ENCODE results near the gene SAE1.
"Not testable (repeated sequence)": the region's sequence is repeated elsewhere in the genome, so short reads cannot be mapped to it uniquely, and the experiment has no call there.

The SAE1 gene

GRCh38 chr19:47239152-47239551, 108.5 kb downstream of the SAE1 start:
- no peak for DNase-seq (ENCODE audit: low read depth in 2 of 2, low spot score in 1 of 2)

GRCh38 chr19:47239610-47240296, 109.1 kb downstream of the SAE1 start:
- DNase-seq (ENCODE audit: low read depth in 2 of 2, low spot score in 1 of 2), result peak in 1 of 2 donors; percentile 44

DNA sequence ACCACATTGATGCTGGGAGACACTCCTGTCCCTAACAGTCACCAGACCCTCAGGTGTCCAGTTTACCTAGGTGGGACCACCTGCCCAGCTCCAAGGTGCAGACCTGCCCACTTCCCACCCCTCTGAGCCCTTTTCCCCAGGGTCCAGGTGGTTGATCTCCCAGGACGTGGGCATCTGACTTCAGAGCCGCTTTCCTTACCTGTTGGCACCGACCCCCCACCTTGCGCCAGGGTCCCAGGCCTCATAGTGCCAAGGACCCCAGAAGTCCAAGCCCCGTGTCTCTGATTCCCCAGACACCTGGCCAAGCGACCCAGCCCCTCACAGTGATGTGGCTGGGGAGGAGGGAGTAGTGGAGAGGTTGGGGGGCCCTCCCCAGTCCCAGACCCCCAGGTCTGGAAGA, 109.9 kb downstream of the SAE1 start:
- DNase-seq (ENCODE audit: low read depth in 2 of 2, low spot score in 1 of 2), result no peak

DNA sequence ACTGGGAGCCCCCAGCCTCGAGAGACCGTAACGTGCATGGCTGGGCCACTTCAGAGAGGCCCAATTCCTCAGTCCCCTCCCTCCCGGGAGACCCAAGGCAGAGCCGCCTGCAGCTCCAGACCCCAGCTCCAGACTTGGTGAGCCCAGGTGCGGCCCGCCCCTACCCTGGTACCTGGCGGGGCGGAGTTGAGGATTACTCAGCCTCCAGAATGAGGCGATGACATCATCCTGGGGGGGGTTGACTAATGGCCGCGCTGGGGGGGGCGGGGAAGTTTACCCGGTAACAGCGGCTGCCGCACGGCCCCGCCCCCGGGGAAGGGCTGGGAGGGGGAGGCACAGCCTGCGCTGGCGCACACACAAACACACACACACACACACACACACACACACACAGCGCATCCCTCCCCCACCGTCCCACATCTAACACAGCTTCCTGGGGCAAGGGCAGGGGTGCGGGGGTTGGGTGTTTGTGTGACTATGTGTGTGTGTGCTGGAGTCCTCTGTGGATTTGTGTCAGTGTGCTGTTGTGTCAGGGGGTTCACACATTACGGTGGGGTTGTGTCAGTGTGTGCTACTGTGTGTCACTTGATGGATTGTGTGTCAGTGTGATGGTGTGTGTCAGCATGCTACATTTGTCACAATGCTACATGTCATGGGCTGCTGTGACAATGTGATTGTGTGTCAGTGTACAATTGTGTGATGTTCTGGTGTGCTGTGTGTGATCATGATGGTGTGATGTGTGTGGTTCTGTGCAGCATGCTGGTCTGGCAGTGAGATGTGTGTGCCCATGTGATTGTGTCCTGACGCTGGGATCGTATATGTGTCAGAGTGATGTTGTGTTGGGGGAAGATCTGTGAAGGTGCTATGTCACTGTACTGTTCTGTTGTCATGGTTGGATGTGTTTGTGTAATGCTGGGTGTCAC, 110.6 kb downstream of the SAE1 start:
- peak; percentile 73 to 74 for DNase-seq (ENCODE audit: low read depth in 2 of 2, low spot score in 1 of 2)

DNA sequence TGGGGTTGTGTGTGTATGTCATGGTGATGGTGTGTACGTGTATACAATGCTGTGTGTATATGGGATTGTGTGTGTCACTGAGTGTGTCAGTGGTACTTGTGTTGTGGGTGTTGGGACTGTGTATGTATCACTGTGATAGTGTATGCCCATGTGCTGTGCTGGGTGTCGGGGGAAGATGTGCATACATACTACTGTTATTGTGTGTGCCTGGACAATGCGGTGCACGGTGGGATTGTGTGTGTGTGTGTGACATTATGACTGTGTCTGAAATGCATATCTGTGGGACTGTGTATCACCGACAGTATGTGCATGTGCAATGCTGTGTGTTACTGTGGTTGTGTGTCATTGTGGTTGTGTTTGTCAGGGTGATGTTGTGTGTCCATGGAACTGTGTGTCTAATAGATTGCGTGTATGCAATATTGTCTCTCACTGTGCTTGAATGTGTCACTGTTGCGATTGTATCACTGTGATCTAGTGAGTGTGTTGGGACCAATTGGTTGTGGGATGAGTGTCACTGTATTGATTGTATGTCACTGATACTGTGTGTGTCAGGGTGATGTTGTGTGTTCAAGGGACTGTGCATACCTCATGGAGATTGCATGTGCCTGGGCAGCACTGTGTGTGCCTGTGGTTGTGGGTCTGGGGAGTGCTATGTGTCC, 111.4 kb downstream of the SAE1 start:
- no peak for DNase-seq (ENCODE audit: low read depth in 2 of 2, low spot score in 1 of 2)

DNA sequence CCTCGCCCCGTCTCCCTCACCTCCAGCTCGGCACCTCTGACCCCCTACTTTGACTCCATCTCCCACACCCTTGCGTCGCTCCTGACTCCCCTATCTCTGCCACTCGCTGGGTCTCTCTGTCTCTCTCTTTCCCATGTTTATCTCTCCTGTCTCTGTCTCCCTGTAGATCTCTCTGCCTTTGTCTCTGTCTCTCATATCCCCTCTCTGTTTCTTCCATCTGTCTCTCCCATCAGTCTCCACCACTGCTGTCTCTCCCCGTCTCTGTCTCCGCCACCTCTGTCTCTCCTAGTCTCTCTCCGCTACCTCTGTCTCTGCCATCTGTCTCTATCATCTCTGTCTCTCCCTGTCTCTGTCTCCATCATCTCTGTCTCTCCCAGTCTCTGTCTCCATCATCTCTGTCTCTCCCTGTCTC, 112.7 kb downstream of the SAE1 start:
- DNase-seq (ENCODE audit: low read depth in 2 of 2, low spot score in 1 of 2), result no peak

- peak; percentile 76 to 83 for DNase-seq (ENCODE audit: low read depth in 2 of 2, low spot score in 1 of 2)
These were observed 113.3 kb downstream of the SAE1 start for GRCh38 chr19:47243776-47244547.

DNA sequence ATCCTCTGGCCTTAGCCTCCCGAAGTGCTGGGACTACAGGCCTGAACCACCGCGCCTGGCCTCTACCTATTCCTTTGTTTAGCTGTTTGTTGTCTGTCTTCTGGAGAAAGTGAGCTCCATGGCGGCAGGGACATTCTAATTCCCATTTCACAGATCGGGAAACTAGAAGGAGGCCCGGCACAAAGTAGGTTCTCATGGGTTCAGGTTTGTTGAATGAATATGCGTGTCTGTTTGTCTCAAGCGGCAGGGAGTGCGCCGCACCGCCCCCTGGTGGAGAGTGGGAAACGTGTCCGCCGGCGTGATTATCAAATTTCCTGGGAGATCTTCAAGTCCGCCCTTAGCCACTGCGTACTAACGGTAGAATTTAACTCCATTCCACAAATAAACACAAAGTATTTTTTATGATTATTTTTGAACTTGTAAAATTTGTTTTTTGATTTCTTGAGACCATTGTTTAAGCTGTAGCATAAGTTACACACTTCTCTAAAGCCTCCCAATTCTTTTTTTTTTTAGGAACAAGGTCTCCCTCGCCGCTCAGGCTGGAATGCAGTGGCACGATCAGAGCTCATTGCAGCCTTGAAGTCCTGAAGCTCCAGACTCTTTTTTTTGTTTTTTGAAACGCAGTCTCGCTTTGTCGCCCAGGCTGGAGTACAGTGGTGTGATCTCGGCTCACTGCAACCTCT, 116.8 kb downstream of the SAE1 start:
- DNase-seq (ENCODE audit: low read depth in 2 of 2, low spot score in 1 of 2), result peak; percentile 57 to 77

DNA sequence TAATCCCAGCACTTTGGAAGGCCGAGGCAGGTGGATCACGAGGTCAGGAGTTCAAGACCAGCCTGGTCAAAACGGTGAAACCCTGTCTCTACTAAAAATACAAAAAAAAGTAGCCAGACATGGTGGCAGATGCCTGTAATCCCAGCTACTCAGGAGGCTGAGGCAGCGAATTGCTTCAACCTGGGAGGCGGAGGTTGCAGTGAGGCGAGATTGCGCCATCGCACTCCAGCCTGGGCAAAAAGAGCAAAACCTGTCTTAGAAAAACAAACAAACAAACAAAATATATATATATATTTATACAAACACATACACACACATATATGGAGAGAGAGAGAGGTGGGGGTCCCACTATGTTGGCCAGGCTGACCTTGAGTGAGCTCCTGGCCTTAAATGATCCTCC, 122.4 kb downstream of the SAE1 start:
- DNase-seq (ENCODE audit: low read depth in 2 of 2, low spot score in 1 of 2), result not testable (repeated sequence)

- DNase-seq (ENCODE audit: low read depth in 2 of 2, low spot score in 1 of 2), result no peak
These were observed 122.8 kb downstream of the SAE1 start for GRCh38 chr19:47253467-47253881.

GRCh38 chr19:47253970-47254369, 123.3 kb downstream of the SAE1 start:
- no peak for DNase-seq (ENCODE audit: low read depth in 2 of 2, low spot score in 1 of 2)

DNA sequence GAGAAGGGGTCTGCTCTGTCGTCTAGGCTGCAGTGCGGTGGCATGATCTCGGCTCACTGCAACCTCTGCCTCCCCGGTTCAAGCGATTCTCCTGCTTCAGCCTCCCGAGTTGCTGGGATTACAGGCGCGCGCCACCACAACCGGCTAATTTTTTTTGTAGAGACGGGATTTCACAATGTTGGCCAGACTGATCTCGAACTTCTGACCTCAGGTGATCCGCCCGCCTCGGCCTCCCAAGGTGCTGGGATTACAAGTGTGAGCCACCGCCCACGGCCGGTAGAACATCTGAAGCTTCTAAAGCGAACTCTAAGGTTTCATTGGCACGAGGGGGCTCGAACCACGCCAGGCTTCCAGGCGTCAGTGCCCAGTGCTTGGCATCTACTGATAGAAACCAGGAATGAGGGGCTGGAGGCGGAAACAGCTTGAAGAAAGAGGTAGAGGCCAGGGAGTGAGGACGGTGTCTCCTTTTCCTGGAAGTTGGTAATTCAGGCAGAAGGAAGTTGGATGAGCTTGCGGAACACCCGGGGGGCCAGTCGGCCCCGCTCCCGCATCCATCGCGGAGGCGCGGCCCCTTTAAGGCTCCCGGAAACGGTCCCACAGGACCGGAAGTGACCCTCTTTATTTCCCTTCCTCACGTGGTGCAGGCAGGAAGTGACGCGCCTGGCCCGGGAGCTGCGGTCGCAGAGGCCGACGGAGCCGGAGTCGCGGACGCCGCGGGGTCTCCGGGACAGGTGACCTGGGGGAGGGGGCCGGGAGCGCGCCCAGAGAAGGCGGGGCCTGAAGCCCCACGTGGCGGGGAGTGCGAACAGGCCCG, 125.5 kb downstream of the SAE1 start, which contains the start of gene CCDC9:
Gene CCDC9 (plus strand): TSS at position 647 of the 814 bp plus-strand sequence. CDS start 1,876 bp downstream, outside the sequence.
- peak; percentile 82 to 87 for DNase-seq (ENCODE audit: low read depth in 2 of 2, low spot score in 1 of 2)

DNA sequence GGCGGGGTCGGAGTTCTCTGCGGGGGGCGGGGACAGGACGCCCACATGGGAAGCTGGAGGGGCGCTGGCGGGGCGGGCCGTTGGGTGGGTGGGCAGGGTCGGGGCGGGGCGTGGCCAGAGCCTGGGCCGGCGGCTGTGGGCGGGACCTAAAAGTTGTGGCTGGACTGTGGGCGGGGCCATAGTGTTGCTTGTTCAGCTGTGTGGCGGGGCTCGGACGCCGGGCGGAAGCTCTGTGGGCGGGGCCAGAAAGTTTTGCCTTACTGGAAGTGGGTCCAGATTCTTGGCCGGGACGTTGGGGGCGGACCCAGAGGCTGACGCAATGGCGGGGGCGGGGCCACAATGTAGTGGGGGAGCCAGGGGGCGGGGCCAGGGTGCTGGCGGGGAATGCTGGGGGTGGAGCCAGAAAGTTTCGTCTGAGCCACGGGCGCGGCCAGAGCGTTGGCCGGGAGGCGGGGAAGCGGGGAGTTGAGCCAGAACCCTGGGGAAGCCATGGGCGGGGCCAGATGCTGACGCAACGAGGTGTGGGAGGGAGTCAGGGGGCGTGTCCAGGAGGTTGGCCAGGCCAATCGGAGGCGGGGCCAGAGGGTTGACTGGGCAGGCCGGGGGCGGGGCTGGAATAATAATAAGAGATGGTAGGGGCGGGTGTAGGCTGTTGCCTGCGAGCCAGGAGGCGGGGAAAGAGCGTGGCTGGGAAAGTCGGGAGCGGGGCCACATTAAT, 126.2 kb downstream of the SAE1 start:
- peak; percentile 99 to 100 for DNase-seq (ENCODE audit: low read depth in 2 of 2, low spot score in 1 of 2)

- DNase-seq (ENCODE audit: low read depth in 2 of 2, low spot score in 1 of 2), result no peak
These were observed 127.0 kb downstream of the SAE1 start for GRCh38 chr19:47257411-47258169.

- DNase-seq (ENCODE audit: low read depth in 2 of 2, low spot score in 1 of 2), result no peak
These were observed 127.8 kb downstream of the SAE1 start for GRCh38 chr19:47258434-47258833.

DNA sequence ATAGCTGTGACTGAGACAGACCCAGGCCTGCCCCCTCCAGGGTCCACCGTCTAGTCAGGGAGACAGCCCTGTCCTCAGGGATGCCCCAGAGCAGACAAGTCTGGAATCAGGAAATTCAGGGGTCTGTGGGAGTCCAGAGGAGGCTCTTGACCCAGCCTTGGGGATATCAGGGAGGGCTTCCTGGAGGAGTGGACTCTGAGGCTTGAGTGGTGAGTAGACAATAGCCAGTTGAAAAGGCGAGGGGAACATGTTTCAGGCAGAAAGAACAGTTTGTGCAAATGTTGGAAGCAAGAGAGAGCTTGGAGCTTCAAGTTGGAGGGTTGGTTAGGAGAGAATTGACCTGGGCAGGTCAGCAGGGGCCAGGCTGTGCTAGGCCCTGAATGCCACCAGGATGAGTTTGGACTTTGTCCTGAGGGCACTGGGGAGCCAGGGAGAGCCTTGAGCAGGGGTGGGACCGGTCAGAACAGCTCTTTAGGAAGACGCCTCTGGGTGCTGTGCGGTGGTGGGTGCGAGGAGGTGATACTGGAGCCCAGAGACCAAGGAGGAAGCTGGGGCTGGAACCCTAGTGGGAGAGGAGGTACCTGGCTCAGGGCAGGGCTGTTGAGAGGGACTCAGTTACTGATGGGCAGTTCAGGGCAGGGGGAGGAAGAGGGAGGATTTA, 128.4 kb downstream of the SAE1 start:
- no peak for DNase-seq (ENCODE audit: low read depth in 2 of 2, low spot score in 1 of 2)

Measured in stimulated activated CD8-positive, alpha-beta memory T cell treated with anti-CD3 and anti-CD28 coated beads, Interleukin-4, amount 100 ng/mL, for 4 hours (primary cell).